ENCODE measurements around the gene ABCA8.
A peak's percentile ranks its signal among the peaks of the same experiment; 100 is the strongest.
"Not testable (repeated sequence)": the region's sequence is repeated elsewhere in the genome, so short reads cannot be mapped to it uniquely, and the experiment has no call there.

ABCA8 gene

DNA sequence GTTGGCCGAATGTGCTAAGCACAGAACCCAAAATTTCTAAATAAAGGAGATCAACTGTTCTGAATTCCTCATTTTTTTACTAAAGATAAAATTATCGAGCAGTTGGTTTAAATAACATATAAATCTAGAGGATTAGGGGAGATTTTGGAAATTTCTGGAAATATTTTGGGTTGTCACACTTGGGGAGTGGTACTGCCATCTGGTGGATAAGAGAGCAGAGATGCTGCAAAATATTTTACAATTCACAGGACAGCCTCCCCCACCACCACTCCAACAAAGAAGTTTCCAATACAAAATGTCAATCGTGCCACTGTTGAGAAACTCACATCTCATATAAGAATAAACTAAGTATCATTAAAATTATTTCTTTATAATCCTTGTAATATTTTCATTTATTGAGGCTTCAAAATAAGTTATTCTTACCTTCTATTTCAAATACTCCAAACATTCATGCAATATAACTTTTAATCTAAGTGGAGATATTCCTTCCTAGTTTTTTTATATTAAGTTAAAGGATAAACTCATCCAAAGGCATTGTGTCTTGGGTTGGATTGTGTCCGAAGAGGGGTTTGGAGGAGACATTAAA is 17.0 kb upstream of the ABCA8 start:
- peak; percentile 63 for DNase-seq (ENCODE audit: low read depth)

DNA sequence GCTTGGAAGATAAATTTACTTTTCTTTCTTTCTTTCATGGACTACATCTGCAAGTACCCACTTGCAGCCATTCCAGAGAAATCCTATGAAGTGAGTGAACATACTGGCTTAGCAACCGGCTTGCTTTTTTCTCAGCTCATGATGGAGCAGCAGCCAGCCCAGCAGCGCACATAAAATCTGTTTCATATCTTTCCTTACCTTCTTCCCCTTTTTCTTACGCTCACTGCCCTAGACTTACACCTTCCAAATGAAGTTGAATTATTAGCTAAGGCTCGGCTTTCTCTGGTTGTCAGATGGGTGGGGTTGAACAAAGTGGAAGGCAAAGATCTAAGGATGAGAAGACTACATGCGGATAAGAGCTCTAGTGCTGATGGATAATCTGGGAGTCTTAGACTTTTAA is 13.9 kb upstream of the ABCA8 start:
- H3K4me3 ChIP-seq (replicated peaks; ENCODE audit: low read depth, low read length) = no peak overlapping the region
- DNase-seq (ENCODE audit: low read depth) = no peak
- TF ChIP-seq, protein P1, sequence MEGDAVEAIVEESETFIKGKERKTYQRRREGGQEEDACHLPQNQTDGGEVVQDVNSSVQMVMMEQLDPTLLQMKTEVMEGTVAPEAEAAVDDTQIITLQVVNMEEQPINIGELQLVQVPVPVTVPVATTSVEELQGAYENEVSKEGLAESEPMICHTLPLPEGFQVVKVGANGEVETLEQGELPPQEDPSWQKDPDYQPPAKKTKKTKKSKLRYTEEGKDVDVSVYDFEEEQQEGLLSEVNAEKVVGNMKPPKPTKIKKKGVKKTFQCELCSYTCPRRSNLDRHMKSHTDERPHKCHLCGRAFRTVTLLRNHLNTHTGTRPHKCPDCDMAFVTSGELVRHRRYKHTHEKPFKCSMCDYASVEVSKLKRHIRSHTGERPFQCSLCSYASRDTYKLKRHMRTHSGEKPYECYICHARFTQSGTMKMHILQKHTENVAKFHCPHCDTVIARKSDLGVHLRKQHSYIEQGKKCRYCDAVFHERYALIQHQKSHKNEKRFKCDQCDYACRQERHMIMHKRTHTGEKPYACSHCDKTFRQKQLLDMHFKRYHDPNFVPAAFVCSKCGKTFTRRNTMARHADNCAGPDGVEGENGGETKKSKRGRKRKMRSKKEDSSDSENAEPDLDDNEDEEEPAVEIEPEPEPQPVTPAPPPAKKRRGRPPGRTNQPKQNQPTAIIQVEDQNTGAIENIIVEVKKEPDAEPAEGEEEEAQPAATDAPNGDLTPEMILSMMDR (IDR thresholded peaks at IDR 0.05; ENCODE audit: low read length, missing control alignments) = no peak

More for the DNA sequence above, 17.0 kb upstream of the ABCA8 start:
- TF ChIP-seq, protein P1 (IDR thresholded peaks at IDR 0.05; ENCODE audit: low read length, missing control alignments) = peak; percentile 72
- H3K4me3 ChIP-seq (replicated peaks; ENCODE audit: low read depth, low read length) = no peak overlapping the region

DNA sequence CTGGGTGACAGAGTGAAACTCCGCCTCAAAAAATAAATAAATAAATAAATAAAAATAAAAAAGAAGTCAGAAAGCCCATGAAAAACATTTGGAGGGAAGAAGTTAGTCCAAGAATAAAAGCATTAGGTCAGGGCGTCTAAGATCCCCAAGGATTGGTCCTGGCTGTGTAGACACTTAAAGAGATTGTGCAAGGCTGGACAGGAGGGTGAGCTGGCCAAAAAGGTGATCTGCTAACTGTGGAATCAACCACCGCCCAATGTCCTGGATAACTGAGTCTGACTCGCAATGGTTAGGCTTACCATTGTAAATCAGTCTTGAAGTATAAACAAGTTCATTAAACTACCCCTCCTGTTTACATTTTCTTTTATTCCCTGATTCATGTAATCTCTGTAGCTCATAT is 8.8 kb upstream of the ABCA8 start:
- no peak for DNase-seq (ENCODE audit: low read depth)
- H3K4me3 ChIP-seq (replicated peaks; ENCODE audit: low read depth, low read length) = no peak overlapping the region
- TF ChIP-seq, protein P1 (IDR thresholded peaks at IDR 0.05; ENCODE audit: low read length, missing control alignments) = no peak

DNA sequence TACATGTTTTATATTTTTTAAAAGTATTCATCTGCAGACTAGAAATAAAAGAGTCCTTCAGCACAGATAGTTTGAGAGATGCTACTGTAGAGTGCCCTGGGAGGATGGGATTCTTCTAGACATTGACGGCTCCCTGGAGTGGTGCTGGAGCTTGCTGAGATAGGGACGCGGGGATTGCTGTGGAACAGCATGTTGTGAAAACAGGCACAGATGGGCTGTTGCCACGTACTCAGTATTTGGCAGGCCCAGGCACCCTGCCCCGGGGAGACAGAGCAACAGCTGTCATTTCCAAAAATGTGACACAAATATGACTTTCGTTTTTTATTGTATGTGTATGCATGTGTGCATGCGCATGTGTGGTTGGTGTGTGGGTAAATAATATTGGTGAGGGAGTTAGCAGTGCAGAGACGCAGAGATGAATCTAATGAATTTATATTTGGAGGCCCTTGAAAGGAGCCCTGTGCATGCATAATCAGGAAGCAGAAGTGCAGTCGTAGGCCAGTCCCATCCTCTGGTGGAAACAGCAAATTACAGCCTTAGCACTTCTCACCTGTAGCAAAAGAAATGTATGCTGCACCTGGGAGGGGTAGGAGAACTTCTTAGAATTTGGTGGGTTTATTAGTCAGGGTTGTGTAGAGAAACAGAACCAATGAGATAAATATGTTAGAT is 6.2 kb upstream of the ABCA8 start:
- no peak overlapping the region for H3K4me3 ChIP-seq (replicated peaks; ENCODE audit: low read depth, low read length)
- TF ChIP-seq, protein P1 (IDR thresholded peaks at IDR 0.05; ENCODE audit: low read length, missing control alignments) = no peak
- no peak for DNase-seq (ENCODE audit: low read depth)

DNA sequence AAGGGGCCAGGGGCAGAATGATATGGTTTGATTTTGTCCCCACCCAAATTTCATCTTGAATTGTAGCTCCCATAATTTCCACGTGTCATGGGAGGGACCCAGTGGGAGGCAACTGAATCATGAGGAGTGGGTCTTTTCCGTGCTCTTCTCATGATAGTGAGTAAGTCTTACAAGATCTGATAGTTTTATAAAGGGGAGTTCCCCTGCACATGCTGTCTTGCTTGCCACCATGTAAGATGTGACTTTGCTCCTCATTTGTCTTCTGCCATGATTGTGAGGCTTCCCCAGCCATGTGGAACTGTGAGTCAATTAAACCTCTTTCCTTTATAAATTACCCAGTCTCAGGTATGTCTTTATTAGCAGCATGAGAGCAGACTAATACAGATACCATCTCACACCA is 3.9 kb upstream of the ABCA8 start:
- not testable (repeated sequence) for DNase-seq (ENCODE audit: low read depth); H3K4me3 ChIP-seq (replicated peaks; ENCODE audit: low read depth, low read length)

DNA sequence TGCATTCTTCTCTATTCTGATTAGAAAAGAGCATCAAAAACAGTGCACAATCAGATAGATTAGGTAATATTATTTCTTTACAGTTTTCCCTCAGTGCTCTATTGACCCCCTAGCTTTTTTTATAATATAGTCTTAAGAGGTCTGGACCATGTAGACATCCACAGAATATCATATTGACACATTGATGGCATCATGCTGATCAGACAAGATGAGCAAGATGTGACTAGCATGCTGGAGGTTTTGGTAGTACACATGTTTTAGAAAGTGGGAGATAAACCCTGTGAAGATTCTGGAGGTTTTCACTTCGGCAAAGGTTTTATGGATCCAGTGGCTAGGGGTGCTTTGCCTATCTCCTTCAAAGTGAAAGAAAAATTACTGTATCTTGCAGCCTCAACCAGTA is 2.8 kb upstream of the ABCA8 start:
- DNase-seq (ENCODE audit: low read depth) = no peak
- TF ChIP-seq, protein P1 (IDR thresholded peaks at IDR 0.05; ENCODE audit: low read length, missing control alignments) = no peak
- no peak overlapping the region for H3K4me3 ChIP-seq (replicated peaks; ENCODE audit: low read depth, low read length)

DNA sequence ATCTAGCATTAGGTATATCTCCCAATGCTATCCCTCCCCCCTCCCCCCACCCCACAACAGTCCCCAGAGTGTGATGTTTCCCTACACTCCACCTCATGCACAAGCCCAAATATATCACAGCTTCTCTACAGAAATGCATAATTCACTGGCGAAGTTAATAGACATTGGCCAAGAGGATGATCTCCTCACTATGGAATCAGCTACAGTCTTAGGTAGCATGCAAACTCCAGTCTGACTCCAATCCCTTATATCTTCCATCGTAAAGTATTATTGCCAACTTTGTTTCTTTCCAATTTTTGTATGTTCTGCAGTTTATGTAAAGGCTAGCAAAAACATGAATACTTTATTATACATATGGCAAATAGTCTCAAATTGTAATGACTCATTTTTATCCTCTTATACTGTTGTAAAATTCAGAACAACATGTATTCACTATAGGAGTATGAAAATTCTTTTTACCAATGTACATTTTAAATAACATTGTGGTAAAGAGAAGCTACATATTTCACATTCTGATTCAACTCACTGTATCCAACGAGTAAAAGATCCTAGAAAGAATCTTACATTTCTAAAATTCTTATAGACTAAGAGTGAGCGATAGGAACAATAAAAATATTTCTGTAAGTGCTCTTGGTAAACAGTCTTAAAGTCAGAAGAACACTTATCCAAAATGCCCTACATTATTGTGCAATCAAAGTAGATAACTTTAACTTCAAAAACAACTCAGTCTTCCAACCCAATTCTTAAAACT is 871 bp downstream of the ABCA8 start:
- TF ChIP-seq, protein P1 (IDR thresholded peaks at IDR 0.05; ENCODE audit: low read length, missing control alignments) = no peak
- peak overlapping the region; percentile 59 for H3K4me3 ChIP-seq (replicated peaks; ENCODE audit: low read depth, low read length)
- DNase-seq (ENCODE audit: low read depth) = peak; percentile 53

All from fibroblast of pulmonary artery (primary cell).